GM20000 (cell line): ENCODE results near the gene C16orf96.

Experiments used
- DNase-seq: peaks from one replicate; pipeline ENCODE4 v3.0.0; 2012; ENCODE audit warnings: low spot score
- CTCF ChIP-seq: IDR thresholded peaks from 2 replicates; pipeline ENCODE4 v1.5.1; 2012; ENCODE audit warnings: mild to moderate bottlenecking, control low read depth; ENCODE audit errors: extremely low read depth, missing control alignments

The C16orf96 gene

GRCh38 chr16:4597174-4597573, 41.0 kb downstream of the C16orf96 start:
- no peak for TF ChIP-seq CTCF
- no peak for DNase-seq

DNA sequence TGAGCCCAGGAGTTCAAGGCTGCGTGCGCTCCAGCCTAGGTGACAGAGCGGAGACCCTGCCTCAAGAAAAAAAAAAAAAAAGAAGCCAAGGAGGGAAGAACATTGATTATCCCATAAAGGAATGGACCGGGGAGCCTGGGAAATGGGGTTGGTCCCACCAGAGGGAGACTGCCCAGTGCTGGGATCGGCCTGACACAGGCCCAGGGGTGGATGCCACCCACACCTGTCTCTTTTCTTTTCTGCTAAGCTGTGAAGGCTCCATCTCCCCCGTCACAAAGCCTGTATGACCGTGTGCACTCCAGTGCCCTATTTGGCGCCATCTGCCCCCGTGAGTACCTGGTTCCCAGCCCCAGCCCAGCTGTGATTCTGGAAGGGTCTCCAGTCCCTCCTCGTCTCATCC, 42.9 kb downstream of the C16orf96 start:
- no peak for DNase-seq
- TF ChIP-seq CTCF = no peak

- TF ChIP-seq CTCF = no peak
- DNase-seq = no peak
Observed at GRCh38 chr16:4599545-4599944, 43.4 kb downstream of the C16orf96 start.

DNA sequence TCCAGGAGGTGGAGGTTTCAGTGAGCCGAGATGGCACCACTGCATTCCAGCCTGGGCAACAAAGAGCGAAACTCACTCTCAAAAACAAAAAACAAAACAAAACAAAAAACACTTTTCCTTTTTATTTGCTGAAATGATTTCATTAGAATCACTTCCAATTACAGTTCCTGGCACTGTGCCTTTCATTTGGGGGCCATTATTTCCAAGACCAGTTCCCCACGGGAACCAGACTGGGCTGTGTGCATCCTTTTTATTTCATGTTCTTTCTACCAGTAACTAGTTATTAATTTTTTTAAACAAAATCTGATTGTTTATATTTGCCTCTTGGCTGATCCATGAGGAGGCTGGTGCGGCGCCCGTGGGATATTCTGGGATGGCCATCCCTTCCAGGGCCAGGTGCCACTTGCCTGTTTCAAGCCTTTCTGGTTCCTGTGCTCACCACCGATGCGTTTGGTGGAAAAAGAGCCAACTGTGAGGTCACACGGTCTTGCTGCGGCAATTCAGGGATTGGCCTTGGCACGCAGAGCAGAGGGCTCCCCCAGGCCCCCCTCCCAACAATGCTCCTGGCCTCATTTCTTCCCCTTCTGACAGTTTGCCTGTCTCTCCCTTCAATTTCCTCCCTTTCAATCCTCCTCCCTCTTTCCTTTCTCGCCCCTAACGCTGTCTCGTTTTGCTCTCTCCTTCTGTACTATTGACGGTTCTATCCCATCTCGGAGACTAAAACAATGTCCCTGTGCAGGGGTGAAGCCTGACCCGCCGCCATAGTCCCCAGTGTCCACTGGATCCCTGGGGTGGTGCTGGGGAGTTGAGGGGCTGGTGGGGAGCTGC, 45.1 kb downstream of the C16orf96 start:
- no peak for TF ChIP-seq CTCF
- no peak for DNase-seq

DNA sequence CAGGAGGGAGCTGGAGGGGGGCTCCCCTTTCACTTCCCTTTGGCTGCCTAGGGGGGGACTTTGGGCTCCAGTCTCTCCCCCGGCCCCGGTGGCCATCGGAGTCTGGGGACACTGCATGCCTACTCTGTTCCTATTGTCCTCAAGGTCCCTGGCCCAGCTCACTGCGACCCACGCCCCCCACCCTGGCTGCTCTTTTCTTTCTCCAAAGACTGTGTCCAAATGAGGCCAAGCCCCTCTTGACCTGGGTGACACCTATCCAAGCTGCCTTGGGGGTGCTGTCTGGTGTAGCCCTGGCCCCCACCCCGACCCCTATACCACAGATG, 45.7 kb downstream of the C16orf96 start:
- DNase-seq = no peak
- TF ChIP-seq CTCF = no peak

DNA sequence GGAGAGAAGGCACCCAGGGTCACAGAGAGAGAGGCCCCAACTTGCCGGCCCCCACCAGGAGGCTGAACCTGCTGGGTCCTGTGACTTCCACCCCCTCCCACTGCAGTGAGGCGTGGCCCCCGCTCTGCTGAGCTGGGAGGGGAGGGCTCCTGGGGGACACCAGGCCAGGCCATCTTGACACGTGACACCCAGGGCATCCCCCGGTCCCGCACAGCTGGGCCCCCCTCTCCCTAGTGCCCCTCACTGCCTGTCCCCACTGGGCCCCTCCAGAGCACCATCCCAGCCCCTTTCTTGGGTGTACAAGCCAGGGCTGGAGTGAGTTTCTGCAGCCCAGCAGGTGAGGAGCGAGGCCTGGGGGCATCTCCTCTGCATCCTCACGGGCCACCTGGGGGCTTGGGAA, 46.2 kb downstream of the C16orf96 start:
- no peak for DNase-seq
- no peak for TF ChIP-seq CTCF

DNA sequence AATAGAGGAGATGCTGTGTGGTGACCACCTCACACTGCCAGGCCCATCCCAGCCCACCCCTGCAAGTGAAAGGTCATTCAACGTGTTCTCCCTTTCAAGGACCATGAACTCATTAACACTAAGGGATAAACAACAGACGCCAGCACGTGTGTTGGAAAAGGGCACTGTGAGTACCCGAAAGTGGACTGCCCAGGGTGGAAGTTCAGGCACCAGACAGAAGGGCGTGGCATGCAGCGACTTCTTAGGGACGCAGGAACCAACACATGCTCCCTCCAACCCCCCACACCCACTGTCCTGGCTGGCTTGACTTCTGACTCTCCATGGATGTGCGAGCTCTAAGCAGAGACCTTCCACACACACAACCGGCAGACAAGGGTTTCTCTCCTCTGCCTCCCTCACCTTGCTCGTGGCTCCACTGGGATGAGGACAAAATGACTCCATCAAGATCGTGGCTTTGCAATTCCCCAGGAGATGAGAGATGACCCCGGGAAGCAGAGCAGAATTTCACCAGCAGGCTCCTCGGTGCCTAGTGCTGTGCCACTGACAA, 47.6 kb downstream of the C16orf96 start:
- no peak for TF ChIP-seq CTCF

More for the DNA sequence above, 47.6 kb downstream of the C16orf96 start:
- DNase-seq = no peak
